Activated CD8-positive, alpha-beta memory T cell treated with anti-CD3 and anti-CD28 coated beads, Interleukin-2, amount 50 U/mL, for 48 hours (primary cell): ENCODE measurements around the gene UBA3.

Experiments
- DNase-seq: peaks from one replicate; pipeline ENCODE4 v3.0.0-alpha.2; 2020

UBA3 gene

GRCh38 chr3:69065318-69065964 lies 14.7 kb downstream of the UBA3 start:
- DNase-seq: no peak

GRCh38 chr3:69063636-69064035 lies 16.5 kb downstream of the UBA3 start:
- DNase-seq: no peak

GRCh38 chr3:69059688-69060087 lies 20.5 kb downstream of the UBA3 start:
- no peak for DNase-seq

GRCh38 chr3:69058947-69059224 lies 21.3 kb downstream of the UBA3 start:
- no peak for DNase-seq

- DNase-seq: no peak
Observed at GRCh38 chr3:69058180-69058946, 21.8 kb downstream of the UBA3 start.

GRCh38 chr3:69052472-69052898 lies 27.7 kb downstream of the UBA3 start:
- DNase-seq: no peak

- DNase-seq: peak; percentile 98
Observed at GRCh38 chr3:69051756-69052471, 28.3 kb downstream of the UBA3 start, which contains the start of gene TMF1. TSS of gene TMF1 (minus strand) at chr3:69052333. CDS start at chr3:69052086, 247 bp downstream.

GRCh38 chr3:69048990-69049389 lies 31.2 kb downstream of the UBA3 start:
- no peak for DNase-seq

GRCh38 chr3:69044608-69045007 lies 35.6 kb downstream of the UBA3 start:
- DNase-seq: no peak

GRCh38 chr3:69033470-69033869 lies 46.7 kb downstream of the UBA3 start:
- DNase-seq: no peak

GRCh38 chr3:69032737-69033136 lies 47.4 kb downstream of the UBA3 start:
- no peak for DNase-seq

GRCh38 chr3:69032142-69032541 lies 48.0 kb downstream of the UBA3 start:
- DNase-seq: no peak

GRCh38 chr3:69031635-69032034 lies 48.5 kb downstream of the UBA3 start:
- DNase-seq: no peak

GRCh38 chr3:69020857-69021256 lies 59.3 kb downstream of the UBA3 start:
- no peak for DNase-seq

GRCh38 chr3:69020424-69020823 lies 59.7 kb downstream of the UBA3 start:
- no peak for DNase-seq

- no peak for DNase-seq
Observed at GRCh38 chr3:69016901-69017300, 63.3 kb downstream of the UBA3 start.

- DNase-seq: no peak
Observed at GRCh38 chr3:69016102-69016501, 64.1 kb downstream of the UBA3 start.

GRCh38 chr3:69014022-69014580 lies 66.1 kb downstream of the UBA3 start:
- no peak for DNase-seq

GRCh38 chr3:69013253-69014021 lies 66.7 kb downstream of the UBA3 start, which contains the start of gene EOGT:
TSS of gene EOGT (minus strand) at chr3:69013684. CDS start at chr3:69009846, 3,838 bp downstream.
- peak; percentile 91 for DNase-seq

- no peak for DNase-seq
Observed at GRCh38 chr3:69012800-69013252, 67.3 kb downstream of the UBA3 start.

- no peak for DNase-seq
Observed at GRCh38 chr3:69012100-69012799, 67.9 kb downstream of the UBA3 start.
